OCI-LY1 (cell line): ENCODE data around the gene MKRN2OS.

ENCODE experiments used
- EZH2 ChIP-seq: fragments of 200-600 bp; sonication (generic), shearing (Covaris generic); IDR thresholded peaks from 2 replicates; pipeline ENCODE4 v1.8.0; 2017; ENCODE audit warnings: borderline replicate concordance, mixed run types, mild to moderate bottlenecking, antibody characterized with exemption, low read length, moderate library complexity, mixed read lengths
- TF ChIP-seq, protein P1 (sequence below): fragments of 200-600 bp; sonication (generic), shearing (Covaris generic); IDR thresholded peaks from 2 replicates; pipeline ENCODE4 v1.5.1; 2017; ENCODE audit warnings: mild to moderate bottlenecking, antibody characterized with exemption, low read length, moderate library complexity, mixed read lengths

DNA sequence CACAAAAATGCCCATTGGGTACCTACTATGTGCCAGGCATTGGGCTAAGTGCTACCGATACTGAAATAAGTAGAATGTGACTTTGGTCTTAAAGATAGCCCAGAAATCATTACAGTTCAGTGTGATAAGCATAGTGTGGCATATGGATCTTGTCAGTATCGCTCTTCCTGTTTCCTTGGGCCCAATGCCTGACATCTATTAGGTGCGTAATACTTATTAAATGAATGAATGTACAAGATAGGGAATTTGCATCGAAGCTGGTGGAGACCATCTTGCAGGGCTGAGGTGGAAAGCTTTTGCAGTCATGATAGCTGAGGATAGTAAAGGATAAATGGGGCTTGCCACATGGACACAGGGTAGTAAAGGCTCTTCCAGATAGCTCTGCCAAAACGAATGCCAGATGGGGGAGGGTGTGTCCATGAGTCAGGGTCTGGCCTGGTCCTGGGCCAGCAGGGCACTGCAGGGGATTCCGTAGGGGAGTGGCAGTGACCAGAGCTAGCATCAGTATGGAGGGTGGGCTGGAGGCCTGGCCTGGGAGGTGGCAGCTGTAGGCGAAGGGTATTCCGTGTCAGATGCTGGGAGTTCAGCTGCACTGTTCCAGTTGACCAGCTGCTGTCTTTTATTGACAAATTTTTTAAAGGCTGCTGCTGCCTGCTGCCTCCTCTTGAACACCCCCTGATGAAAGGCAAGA, 37.6 kb downstream of the MKRN2OS start:
- TF ChIP-seq, protein P1, sequence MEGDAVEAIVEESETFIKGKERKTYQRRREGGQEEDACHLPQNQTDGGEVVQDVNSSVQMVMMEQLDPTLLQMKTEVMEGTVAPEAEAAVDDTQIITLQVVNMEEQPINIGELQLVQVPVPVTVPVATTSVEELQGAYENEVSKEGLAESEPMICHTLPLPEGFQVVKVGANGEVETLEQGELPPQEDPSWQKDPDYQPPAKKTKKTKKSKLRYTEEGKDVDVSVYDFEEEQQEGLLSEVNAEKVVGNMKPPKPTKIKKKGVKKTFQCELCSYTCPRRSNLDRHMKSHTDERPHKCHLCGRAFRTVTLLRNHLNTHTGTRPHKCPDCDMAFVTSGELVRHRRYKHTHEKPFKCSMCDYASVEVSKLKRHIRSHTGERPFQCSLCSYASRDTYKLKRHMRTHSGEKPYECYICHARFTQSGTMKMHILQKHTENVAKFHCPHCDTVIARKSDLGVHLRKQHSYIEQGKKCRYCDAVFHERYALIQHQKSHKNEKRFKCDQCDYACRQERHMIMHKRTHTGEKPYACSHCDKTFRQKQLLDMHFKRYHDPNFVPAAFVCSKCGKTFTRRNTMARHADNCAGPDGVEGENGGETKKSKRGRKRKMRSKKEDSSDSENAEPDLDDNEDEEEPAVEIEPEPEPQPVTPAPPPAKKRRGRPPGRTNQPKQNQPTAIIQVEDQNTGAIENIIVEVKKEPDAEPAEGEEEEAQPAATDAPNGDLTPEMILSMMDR, result no peak
- TF ChIP-seq EZH2, result no peak
